Kidney epithelial cell (primary cell): Measurements from ENCODE around the gene OMD. TPM values are rescaled to one million over a fixed set of nuclear protein-coding genes. Genes with fewer than 3 reads are reported as not detected.

ENCODE experiments used
- DNase-seq: peaks from one replicate; pipeline ENCODE4 v3.0.0-alpha.2; 2010; ENCODE audit warnings: low read depth
- H3K27me3 ChIP-seq: 2 replicates; pipeline ENCODE4 v1.6.0; 2011; ENCODE audit warnings: low read length; ENCODE audit not compliant: control insufficient read depth, insufficient read depth
- H3K36me3 ChIP-seq: 2 replicates; pipeline ENCODE4 v1.5.1; 2011; ENCODE audit warnings: low read length; ENCODE audit not compliant: control insufficient read depth, insufficient read depth
- H3K4me3 ChIP-seq: 2 replicates; pipeline ENCODE4 v1.5.1; 2011; ENCODE audit warnings: low read depth, mild to moderate bottlenecking, control low read depth, low read length
- total RNA-seq: library from RNA; depleted of rRNA; stranded (reverse); fragments of >200 nt; gene quantifications from 2 replicates; pipeline ENCODE4 v1.2.3, GENCODE V29; 2015
- TF ChIP-seq, protein P1 (sequence below): IDR thresholded peaks from 2 replicates; pipeline ENCODE4 v1.5.1; 2011; ENCODE audit warnings: mild to moderate bottlenecking, moderate library complexity, low read length, control low read depth, inconsistent platforms; ENCODE audit not compliant: insufficient read depth, poor library complexity, severe bottlenecking

Gene OMD
- total RNA-seq, 1 donor from 2014 or later = not detected

DNA sequence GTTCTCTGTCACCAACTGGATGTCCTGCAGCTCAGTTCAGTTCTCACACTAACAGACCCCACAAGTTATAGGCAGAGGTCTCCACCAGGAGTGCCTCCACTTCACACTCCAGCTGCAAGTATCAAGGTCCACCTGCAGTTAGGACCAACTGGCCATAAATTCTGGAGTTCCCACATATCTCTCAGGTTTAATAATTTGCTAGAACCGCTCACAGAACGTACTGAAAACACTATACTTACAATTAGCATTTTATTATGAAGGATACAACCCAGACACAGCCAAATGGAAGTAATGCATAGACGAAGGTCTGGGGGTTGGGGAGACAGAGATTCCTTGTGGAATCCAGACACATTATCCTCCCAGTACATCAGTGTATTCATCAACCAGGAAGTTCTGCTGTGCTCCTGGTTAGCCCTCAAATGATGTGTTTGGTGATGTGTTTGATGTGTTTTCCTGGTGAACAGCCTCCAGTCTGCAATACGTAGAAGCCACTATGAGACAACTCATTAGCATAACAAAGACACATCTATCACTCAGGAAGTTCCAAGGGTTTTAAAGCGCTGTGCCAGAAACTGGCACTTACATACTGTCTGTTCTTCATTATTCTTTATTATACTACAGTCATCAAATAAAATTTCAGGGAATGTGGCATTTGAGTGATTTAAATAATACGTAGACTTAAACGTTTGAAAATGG is 45.3 kb downstream of the OMD start:
- H3K27me3 ChIP-seq = no peaks in the 10 kb centered on the region
- DNase-seq = no peak
- TF ChIP-seq, protein P1, sequence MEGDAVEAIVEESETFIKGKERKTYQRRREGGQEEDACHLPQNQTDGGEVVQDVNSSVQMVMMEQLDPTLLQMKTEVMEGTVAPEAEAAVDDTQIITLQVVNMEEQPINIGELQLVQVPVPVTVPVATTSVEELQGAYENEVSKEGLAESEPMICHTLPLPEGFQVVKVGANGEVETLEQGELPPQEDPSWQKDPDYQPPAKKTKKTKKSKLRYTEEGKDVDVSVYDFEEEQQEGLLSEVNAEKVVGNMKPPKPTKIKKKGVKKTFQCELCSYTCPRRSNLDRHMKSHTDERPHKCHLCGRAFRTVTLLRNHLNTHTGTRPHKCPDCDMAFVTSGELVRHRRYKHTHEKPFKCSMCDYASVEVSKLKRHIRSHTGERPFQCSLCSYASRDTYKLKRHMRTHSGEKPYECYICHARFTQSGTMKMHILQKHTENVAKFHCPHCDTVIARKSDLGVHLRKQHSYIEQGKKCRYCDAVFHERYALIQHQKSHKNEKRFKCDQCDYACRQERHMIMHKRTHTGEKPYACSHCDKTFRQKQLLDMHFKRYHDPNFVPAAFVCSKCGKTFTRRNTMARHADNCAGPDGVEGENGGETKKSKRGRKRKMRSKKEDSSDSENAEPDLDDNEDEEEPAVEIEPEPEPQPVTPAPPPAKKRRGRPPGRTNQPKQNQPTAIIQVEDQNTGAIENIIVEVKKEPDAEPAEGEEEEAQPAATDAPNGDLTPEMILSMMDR = no peak
- H3K4me3 ChIP-seq = no peak overlapping the region
- H3K36me3 ChIP-seq = no peaks in the 10 kb centered on the region

GRCh38 chr9:92377876-92378275 is 46.4 kb downstream of the OMD start:
- DNase-seq = no peak
- TF ChIP-seq, protein P1 = no peak
- no peaks in the 10 kb centered on the region for H3K27me3 ChIP-seq
- no peaks in the 10 kb centered on the region for H3K36me3 ChIP-seq
- H3K4me3 ChIP-seq = no peak overlapping the region

GRCh38 chr9:92373167-92373566 is 51.1 kb downstream of the OMD start:
- H3K4me3 ChIP-seq = no peak overlapping the region
- no peaks in the 10 kb centered on the region for H3K36me3 ChIP-seq
- TF ChIP-seq, protein P1 = no peak
- no peaks in the 10 kb centered on the region for H3K27me3 ChIP-seq
- no peak for DNase-seq

DNA sequence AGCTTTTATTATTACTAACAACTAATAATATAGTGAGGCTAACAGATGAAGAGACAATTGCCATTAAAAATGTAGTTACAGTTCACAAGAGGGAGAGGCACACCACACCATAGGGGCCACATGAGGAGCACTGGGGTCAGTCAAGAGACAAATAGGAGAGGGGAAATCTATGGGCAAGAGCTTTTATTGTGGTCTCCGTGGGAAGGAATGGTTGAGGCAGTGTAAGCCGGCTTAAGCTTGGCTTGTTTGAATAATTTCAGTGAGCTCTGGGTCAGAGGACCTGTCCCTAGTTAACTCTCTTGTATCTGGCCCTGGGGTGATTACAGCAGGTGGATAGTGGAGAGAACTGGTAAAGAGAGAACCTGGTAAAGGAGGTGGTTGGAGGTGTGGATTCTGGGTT is 55.2 kb downstream of the OMD start:
- TF ChIP-seq, protein P1 = no peak
- H3K4me3 ChIP-seq = no peak overlapping the region
- no peak for DNase-seq
- no peaks in the 10 kb centered on the region for H3K36me3 ChIP-seq
- no peaks in the 10 kb centered on the region for H3K27me3 ChIP-seq

Other genes starting within 250 kb of the OMD start
- gene IARS1, start 130.8 kb downstream of the OMD start, total RNA-seq = 278 and 296 TPM in 2 replicates
- 29.2 TPM in 2 replicates for gene NOL8, start 99.1 kb downstream of the OMD start, total RNA-seq
- gene CENPP, start 98.5 kb downstream of the OMD start, total RNA-seq = 1.3 and 1.4 TPM in 2 replicates
- gene OGN, start 19.9 kb downstream of the OMD start, total RNA-seq = not detected in 2 replicates
- not detected in 2 replicates for gene ASPN, start 58.0 kb upstream of the OMD start, total RNA-seq
- gene ECM2, start 111.5 kb upstream of the OMD start, total RNA-seq = not detected in 2 replicates
- gene IPPK, start 245.7 kb upstream of the OMD start, total RNA-seq = 8.5 and 14.4 TPM in 2 replicates